Forelimb muscle (tissue), 1 donor: ENCODE data around the gene MRPS27. TPM values are rescaled to one million over a fixed set of nuclear protein-coding genes. Genes with fewer than 3 reads are reported as not detected.

ENCODE experiments used
- DNase-seq: peaks from one replicate; pipeline ENCODE4 v3.0.0-alpha.2; 2013; ENCODE audit warnings: low read depth
- polyA plus RNA-seq: library from polyadenylated mRNA; unstranded; fragments of 120-200 nt; gene quantifications from one replicate; pipeline ENCODE4 v1.2.1, GENCODE V29; 2013; ENCODE audit not compliant: insufficient read length

MRPS27 gene
- polyA plus RNA-seq, 1 donor, result 39.5 TPM

GRCh38 chr5:72290356-72291133 is 29.5 kb downstream of the MRPS27 start:
- DNase-seq, result no peak

DNA sequence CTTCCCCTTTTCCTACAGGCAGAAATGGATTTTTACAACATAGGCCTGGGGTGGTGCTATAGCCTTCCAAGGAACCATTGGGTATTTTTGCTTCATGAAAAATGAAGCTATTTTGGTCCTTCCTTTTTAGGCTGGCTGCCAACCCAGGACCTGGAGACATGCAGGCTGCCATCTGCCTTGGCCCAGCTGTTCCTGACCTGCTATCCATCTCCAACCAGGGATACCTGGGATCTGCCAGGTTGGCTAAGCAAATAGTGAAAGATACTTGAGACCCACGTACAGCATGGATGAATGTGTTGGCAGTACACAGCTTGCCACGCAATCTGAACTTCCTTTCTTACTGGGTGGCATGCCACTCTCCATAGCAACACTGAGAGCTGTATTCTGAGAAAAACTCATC is 31.1 kb downstream of the MRPS27 start:
- DNase-seq, result no peak

- DNase-seq, result no peak
Measured at GRCh38 chr5:72286798-72287197, 33.2 kb downstream of the MRPS27 start.

GRCh38 chr5:72285424-72285821 is 34.6 kb downstream of the MRPS27 start:
- no peak for DNase-seq

DNA sequence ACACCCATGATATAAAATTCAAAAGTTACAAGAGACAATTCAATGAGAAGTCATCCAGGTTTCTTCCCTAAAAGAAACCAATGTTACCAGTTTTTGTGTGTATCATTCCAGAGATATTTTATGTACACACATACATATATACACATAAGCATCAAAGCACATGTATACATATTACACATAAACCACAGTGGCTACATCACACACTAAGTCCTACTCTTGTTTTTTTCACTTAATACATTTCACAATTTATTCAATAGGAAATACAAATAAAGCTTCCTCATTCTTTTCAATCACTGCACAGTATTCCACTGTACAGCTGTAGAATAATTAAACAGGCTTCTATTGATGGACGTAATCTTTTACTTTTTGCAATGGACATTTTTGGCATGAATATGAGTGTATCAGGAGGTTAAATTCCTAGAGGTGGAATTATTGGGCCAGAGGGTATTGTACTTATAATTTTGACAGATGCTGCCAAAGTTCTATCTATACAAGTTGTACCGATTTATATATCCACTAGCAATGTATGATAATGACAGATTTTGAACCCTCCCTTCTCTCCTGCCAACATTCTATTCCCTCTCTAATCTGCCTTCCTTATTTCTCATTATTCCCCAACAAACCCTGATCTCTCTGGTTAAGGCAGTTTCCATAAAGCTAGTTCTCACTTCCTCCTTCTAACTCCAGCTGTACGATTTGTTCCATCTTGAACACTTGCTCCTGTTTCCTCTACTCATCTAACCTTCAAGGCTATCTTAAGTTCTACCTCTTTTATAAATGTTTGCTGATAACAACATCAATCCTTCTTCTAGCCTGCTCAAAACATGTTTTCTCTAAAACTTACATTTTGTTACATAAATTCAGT is 35.2 kb downstream of the MRPS27 start:
- DNase-seq, result no peak

- no peak for DNase-seq
Measured at GRCh38 chr5:72283358-72283757, 36.7 kb downstream of the MRPS27 start.

- DNase-seq, result no peak
Measured at GRCh38 chr5:72282878-72283277, 37.2 kb downstream of the MRPS27 start.

DNA sequence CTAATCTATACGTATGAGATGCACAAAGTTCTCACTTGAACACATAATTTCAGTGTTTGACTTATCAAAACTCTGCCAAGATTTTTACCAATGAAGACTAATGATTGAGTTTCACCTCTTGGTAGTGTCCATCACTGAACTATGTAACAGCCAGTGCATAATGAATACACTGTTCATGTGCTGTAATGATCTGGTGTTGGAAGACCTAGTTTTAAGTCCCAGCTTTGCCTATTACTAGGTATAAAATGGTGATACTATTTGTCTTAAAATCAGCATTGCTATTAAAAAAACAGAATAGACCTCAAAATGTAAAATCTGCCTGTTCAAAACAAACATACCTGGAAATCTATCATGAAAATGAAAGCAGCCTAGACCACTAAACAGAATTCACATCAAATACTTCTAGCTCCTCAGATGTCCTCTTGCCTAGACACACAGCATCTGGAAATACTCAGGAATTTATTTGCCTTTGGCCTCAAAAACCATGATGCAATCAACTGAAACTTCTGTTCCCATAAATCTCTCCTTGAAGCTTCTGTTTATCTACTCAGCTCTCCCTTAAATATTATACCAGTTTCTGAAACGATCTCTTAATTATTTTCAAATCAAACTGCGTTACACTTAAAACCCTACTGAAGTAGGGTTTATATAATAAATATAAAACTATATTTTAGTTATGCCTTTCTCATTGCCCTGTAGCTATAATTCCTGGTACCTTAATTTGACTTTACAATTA is 38.1 kb downstream of the MRPS27 start:
- peak; percentile 79 for DNase-seq

DNA sequence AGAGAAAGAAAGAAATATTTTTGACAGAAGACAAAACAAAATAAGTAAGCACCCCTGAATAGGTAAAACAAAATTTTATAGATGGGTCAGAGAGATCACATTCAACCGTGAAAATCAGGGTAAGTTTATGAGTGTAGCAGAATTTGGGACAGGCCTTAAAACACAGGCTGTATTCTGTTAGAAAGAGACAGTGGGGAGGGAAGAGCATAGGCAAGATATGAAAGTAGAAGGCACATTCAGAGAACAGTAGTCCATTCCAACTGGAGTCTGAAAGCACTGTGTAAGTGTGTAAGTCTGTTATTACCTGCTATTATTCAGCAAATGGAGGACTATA is 38.6 kb downstream of the MRPS27 start:
- DNase-seq, result no peak

GRCh38 chr5:72280581-72281069 is 39.4 kb downstream of the MRPS27 start:
- no peak for DNase-seq

DNA sequence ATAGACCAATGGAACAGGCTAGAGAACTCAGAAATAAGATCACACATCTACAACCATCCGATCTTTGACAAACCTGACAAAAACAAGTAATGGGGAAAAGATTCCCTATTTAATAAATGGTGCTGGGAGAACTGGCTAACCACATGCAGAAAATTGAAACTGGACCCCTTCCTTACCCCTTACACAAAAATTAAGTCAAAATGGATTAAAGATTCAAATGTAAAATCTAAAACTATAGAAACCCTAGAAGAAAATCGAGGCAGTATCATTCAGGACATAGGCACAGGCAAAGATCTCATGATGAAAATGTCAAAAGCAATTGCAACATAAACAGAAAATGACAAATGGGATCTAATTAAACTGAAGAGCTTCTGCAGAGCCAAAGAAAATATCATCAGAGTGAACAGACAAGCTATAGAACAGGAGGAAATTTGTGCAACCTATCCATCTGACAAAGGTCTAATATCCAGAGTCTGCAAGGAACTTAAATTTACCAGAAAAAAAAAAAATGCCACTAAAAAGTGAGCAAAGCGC is 43.8 kb downstream of the MRPS27 start:
- DNase-seq, result no peak

DNA sequence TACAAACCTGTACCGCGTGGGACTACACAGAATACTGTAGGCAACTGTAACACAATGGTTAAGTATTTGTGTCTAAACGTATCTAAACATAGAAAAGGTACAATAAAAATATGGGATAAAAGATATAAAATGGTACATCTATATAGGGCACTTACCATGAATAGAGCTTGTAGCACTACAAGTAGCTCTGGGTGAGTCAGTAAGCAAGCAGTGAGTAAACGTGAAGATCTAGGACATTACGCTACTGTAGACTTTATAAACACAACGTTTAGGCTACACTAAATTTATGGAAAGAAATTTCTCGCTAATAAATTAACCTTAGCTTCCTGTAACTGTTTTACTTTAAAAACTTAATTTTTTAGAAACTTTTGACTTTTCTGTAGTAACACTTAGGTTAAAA is 46.5 kb downstream of the MRPS27 start:
- no peak for DNase-seq

GRCh38 chr5:72272398-72272797 is 47.6 kb downstream of the MRPS27 start:
- no peak for DNase-seq

DNA sequence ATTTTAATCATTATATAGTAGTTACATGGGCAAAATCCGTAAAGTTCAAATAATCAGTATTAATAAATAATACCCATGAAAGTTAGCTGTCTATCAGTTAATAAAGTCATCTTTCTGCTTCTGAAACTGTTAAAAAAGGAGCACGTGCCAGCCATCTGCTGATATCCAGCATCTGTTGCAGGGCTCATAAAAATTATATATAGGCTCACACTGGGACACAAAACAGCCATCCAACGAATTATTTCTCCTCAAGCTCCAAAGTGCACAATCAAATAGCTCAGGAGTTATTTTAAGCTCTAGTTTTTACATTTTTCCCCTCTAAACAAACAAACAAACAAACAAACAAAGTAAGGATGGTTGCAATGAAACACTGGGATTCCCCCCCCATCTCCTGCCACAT is 48.3 kb downstream of the MRPS27 start:
- no peak for DNase-seq

GRCh38 chr5:72270037-72270436 is 50.0 kb downstream of the MRPS27 start:
- DNase-seq, result no peak

- no peak for DNase-seq
Measured at GRCh38 chr5:72269411-72269780, 50.6 kb downstream of the MRPS27 start.

DNA sequence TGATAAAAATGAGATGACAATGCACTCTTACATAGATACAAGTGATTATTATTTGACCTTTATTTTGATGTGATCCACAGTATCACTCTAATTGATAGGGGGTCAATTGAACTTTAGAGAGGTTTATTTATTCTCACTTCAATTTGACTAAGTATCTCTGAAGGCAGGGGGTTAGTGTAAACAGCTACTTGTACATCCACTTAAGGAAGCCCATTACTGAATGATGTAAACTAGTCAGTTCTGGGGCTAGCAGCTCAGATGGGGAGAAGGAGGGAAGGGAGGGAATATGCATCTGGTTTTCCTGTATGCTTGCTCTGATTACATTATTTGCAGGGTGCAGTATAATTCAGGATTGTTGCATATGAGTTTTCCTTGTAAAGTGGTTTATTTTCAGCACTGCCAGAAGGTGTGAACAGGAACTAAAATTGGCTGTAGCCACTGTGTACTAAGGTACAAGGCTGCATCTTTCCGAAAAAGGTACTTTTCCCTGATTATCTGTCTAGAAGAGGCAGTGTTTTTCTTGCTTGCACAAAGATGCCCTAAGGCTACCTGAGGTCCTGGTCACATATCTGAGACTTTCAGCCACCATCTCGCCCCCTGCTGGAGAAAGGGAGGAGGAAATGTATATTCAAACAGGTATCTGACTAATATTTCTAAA is 51.2 kb downstream of the MRPS27 start:
- no peak for DNase-seq

DNA sequence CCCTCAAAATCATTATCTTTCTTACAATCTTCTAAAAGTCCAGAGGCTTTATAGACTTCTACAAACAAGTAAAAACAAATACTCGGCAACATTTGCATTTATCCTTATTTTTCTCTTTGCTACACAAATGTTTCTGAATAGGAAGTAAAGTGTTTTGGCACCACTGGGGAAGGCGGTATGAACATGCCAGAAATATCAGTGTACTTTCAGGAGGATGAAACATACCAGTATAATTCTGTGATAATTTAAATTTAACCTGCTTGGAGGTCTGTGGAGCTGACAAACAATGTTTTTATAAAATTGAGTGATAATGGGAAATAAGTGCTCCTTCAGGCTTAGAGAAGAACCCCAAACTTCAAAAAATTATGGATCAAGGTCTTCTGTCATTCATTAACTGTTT is 51.8 kb downstream of the MRPS27 start:
- no peak for DNase-seq

- no peak for DNase-seq
Measured at GRCh38 chr5:72267685-72268084, 52.4 kb downstream of the MRPS27 start.

DNA sequence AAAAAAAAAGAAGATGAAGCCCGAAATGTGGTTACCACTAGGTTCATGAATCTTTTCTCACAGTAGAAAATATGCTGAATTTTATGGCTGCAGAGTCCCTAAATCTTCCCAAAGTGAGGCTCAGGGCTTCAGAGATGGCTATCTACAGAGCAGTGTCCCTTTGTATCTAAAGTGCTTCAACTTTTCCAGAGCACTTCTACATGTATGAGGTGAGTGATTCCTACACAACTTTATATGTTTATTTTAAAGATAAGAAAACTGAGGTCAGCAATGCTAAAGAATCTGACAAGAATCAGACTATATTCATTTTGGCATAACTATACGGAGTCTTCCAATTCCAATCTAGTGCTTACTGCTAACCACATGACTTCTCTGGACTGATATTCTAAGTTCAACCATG is 53.2 kb downstream of the MRPS27 start:
- DNase-seq, result no peak

- DNase-seq, result no peak
Measured at GRCh38 chr5:72265032-72265877, 54.8 kb downstream of the MRPS27 start.
